Adrenal gland (tissue), 12 donors: Measurements from ENCODE around the gene ADCY2. TPM values are rescaled to one million over a fixed set of nuclear protein-coding genes. Genes with fewer than 3 reads are reported as not detected.

Experiments
- DNase-seq, 7 donors: peaks; one replicate each; pipeline ENCODE4 v3.0.0-alpha.2; 2019 to 2020
- H3K27ac ChIP-seq, 5 donors: fragments of 200-600 bp; sonication (generic) in 4 of 5; 1 replicate in 3 of 5; 2 replicates in 2 of 5; pipeline versions ENCODE4 v1.5.1 to v1.8.0; 2016 to 2020; ENCODE audit warnings: mild to moderate bottlenecking in 1 of 5
- H3K27me3 ChIP-seq: fragments of 200-600 bp; 2 replicates; pipeline ENCODE4 v1.8.0; 2021
- H3K36me3 ChIP-seq, 2 donors: fragments of 200-600 bp; replicated peaks in 1 of 2; 1 replicate in 1 of 2; 2 replicates in 1 of 2; pipeline versions ENCODE4 v1.5.1 to v1.8.0; 2018 to 2022
- H3K4me1 ChIP-seq, 2 donors: fragments of 200-600 bp; replicated peaks in 1 of 2; 1 replicate in 1 of 2; 2 replicates in 1 of 2; pipeline versions ENCODE4 v1.5.1 to v1.8.0; 2018 to 2021
- H3K4me3 ChIP-seq, 4 donors: fragments of 200-600 bp; sonication (generic) in 3 of 4; one replicate each; pipeline ENCODE4 v1.5.1; 2016 to 2018
- H3K9me3 ChIP-seq, 3 donors: fragments of 200-600 bp; sonication (generic) in 1 of 3; replicated peaks in 1 of 3; 1 replicate in 2 of 3; 2 replicates in 1 of 3; pipeline versions ENCODE4 v1.5.1 to v1.8.0; 2016 to 2021
- CTCF ChIP-seq, 6 experiments: fragments of 450-650 bp in 4 of 6; fragments of 200-600 bp in 2 of 6; sonication (generic) in 1 of 6; IDR thresholded peaks; 1 replicate in 5 of 6; 2 replicates in 1 of 6; pipeline versions ENCODE4 v1.5.1 to v1.8.0; 2016 to 2021; ENCODE audit warnings: antibody characterized with exemption in 6 of 6, mild to moderate bottlenecking in 2 of 6, moderate library complexity in 1 of 6
- POLR2A ChIP-seq, 2 donors: fragments of 450-650 bp; IDR thresholded peaks; one replicate each; pipeline ENCODE4 v1.6.1; 2017; ENCODE audit warnings: antibody characterized with exemption in 2 of 2, mild to moderate bottlenecking in 2 of 2, moderate library complexity in 1 of 2
- WGBS, 4 donors: extraction: QIAGEN DNeasy Blood & Tissue Kit in 2 of 4; methylation state at CpG; one replicate each; pipeline versions ENCODE4 v1.1.5 to v1.1.7; 2013 to 2017; 5-methylcytosine and 5-hydroxymethylcytosine counted together
- intact Hi-C, 2 donors: fragments of 100-400 bp; cut with DNase I; formaldehyde crosslinking; loops; one replicate each; pipeline versions ENCODE4 v1.14.1 to v1.15.0; 2022 to 2023
- polyA plus RNA-seq, 3 donors: library from polyadenylated mRNA; stranded (reverse); fragments of 200-250 nt in 2 of 3; fragments of 350-450 nt in 1 of 3; fragmentation: Illumina TruSeq in 1 of 3; extraction: RNeasy Lipid Tissue Mini Kit (QIAGEN cat#74804) in 1 of 3; gene quantifications; one replicate each; pipeline ENCODE4 v1.2.3, GENCODE V29; 2013 to 2014
- total RNA-seq, 9 donors: library from RNA; depleted of rRNA in 4 of 9; stranded (reverse); fragments of >200 nt in 4 of 9; fragments of 120-200 nt in 1 of 9; fragmentation: NEBNext Ultra II Directional in 1 of 9; extraction: Animal tissue kit (Norgen Biotek cat#: 25700) in 1 of 9; gene quantifications; one replicate each; pipeline versions ENCODE4 v1.1.0 to v1.2.4, GENCODE V29; 2013 to 2023
- donor health status: healthy with polysubstance abuse.
- donor health status: Bipolar disorder and iron deficiency.
- donor health status: DM: yes; HTN: yes; CAD: no.
- donor health status: DM: no; HTN: no; CAD: no.
- donor health status: DM: no; HTN: no; CAD: no.
- donor health status: DM: yes; HTN: yes; CAD: no.

ADCY2 gene
- total and polyA plus RNA-seq, 12 donors, result 0.85 to 6.6 (median 2.3) TPM

- Histone ChIP-seq H3K27ac (no peak overlapping the region), H3K27me3 (no peaks in the 10 kb centered on the region), H3K36me3 (no peaks in the 10 kb centered on the region), H3K4me1 (no peaks in the 10 kb centered on the region), H3K4me3 (no peak overlapping the region), H3K9me3 (no peaks in the 10 kb centered on the region)
- intact Hi-C loops, result no loop called here
- 83 to 94% (median 86%) methylated on average over 2 to 4 of the region's 4 CpGs for WGBS, 4 donors
- no peak for DNase-seq
- TF ChIP-seq POLR2A (IDR thresholded peaks at IDR 0.05), result no peak
Observed at GRCh38 chr5:7638456-7638855, 242.5 kb downstream of the ADCY2 start.

- no peak overlapping the region for H3K27ac ChIP-seq
- intact Hi-C loops, result no loop called here
- no peaks in the 10 kb centered on the region for H3K9me3 ChIP-seq
- DNase-seq, result no peak
- H3K27me3 ChIP-seq, result no peaks in the 10 kb centered on the region
- H3K4me1 ChIP-seq, result no peaks in the 10 kb centered on the region
- no peak overlapping the region for H3K4me3 ChIP-seq
- TF ChIP-seq POLR2A (IDR thresholded peaks at IDR 0.05), result no peak
- no peak for TF ChIP-seq CTCF (IDR thresholded peaks at IDR 0.05)
- no peaks in the 10 kb centered on the region for H3K36me3 ChIP-seq
Observed at GRCh38 chr5:7642029-7642428, 246.1 kb downstream of the ADCY2 start.

- Histone ChIP-seq H3K27me3 (no peaks in the 10 kb centered on the region), H3K4me1 (no peaks in the 10 kb centered on the region), H3K4me3 (no peak overlapping the region), H3K9me3 (no peaks in the 10 kb centered on the region), H3K27ac (no peak overlapping the region), H3K36me3 (no peaks in the 10 kb centered on the region)
- intact Hi-C loops, result no loop called here
- TF ChIP-seq POLR2A (IDR thresholded peaks at IDR 0.05), result no peak
- no peak for TF ChIP-seq CTCF (IDR thresholded peaks at IDR 0.05)
- 83 to 88% (median 86%) methylated on average over 3 of the region's 3 CpGs for WGBS, 4 donors
- no peak for DNase-seq
Observed at GRCh38 chr5:7644723-7645122, 248.8 kb downstream of the ADCY2 start.

GRCh38 chr5:7650755-7651154, 254.8 kb downstream of the ADCY2 start:
- no peaks in the 10 kb centered on the region for H3K27me3 ChIP-seq
- H3K27ac ChIP-seq, result no peak overlapping the region
- intact Hi-C loops, result no loop called here
- TF ChIP-seq POLR2A (IDR thresholded peaks at IDR 0.05), result no peak
- TF ChIP-seq CTCF (IDR thresholded peaks at IDR 0.05), result no peak
- WGBS, 4 donors, result 83 to 91% (median 89%) methylated on average over 6 of the region's 6 CpGs
- no peaks in the 10 kb centered on the region for H3K4me1 ChIP-seq
- H3K36me3 ChIP-seq, result no peaks in the 10 kb centered on the region
- H3K9me3 ChIP-seq, result no peaks in the 10 kb centered on the region
- no peak for DNase-seq
- H3K4me3 ChIP-seq, result no peak overlapping the region

- intact Hi-C loops, result no loop called here
- no peak overlapping the region for H3K27ac ChIP-seq
- no peak overlapping the region for H3K4me3 ChIP-seq
- no peaks in the 10 kb centered on the region for H3K9me3 ChIP-seq
- TF ChIP-seq CTCF (IDR thresholded peaks at IDR 0.05), result no peak
- no peak for TF ChIP-seq POLR2A (IDR thresholded peaks at IDR 0.05)
- no peaks in the 10 kb centered on the region for H3K27me3 ChIP-seq
- H3K36me3 ChIP-seq, result no peaks in the 10 kb centered on the region
- 70 to 84% (median 80%) methylated on average over 6 of the region's 6 CpGs for WGBS, 4 donors
- H3K4me1 ChIP-seq, result no peaks in the 10 kb centered on the region
- DNase-seq, result no peak
Observed at GRCh38 chr5:7653046-7653445, 257.1 kb downstream of the ADCY2 start.
